GOT3 (cell line): ENCODE results near the gene VRK3.
"Not testable (repeated sequence)": the region's sequence is repeated elsewhere in the genome, so short reads cannot be mapped to it uniquely, and the experiment has no call there.

Experiments used
- DNase-seq: peaks from one replicate; lab custom pipeline; 2025; ENCODE audit warnings: mixed read lengths; lab: John Stamatoyannopoulos, UW

The VRK3 gene

GRCh38 chr19:49954933-49955332, 70.2 kb downstream of the VRK3 start:
- DNase-seq, result no peak

GRCh38 chr19:49954092-49954829, 70.9 kb downstream of the VRK3 start:
- DNase-seq, result no peak

- DNase-seq, result no peak
These were observed 71.8 kb downstream of the VRK3 start for GRCh38 chr19:49953416-49953815.

- no peak for DNase-seq
These were observed 72.3 kb downstream of the VRK3 start for GRCh38 chr19:49952906-49953305.

- DNase-seq, result no peak
These were observed 72.7 kb downstream of the VRK3 start for GRCh38 chr19:49952479-49952836.

- DNase-seq, result no peak
These were observed 73.2 kb downstream of the VRK3 start for GRCh38 chr19:49951806-49952478.

GRCh38 chr19:49950956-49951526, 74.1 kb downstream of the VRK3 start:
- no peak for DNase-seq

GRCh38 chr19:49950590-49950948, 74.6 kb downstream of the VRK3 start:
- DNase-seq, result no peak

- no peak for DNase-seq
These were observed 75.2 kb downstream of the VRK3 start for GRCh38 chr19:49949742-49950589.

GRCh38 chr19:49946415-49946814, 78.8 kb downstream of the VRK3 start:
- no peak for DNase-seq

GRCh38 chr19:49944567-49944966, 80.6 kb downstream of the VRK3 start:
- not testable (repeated sequence) for DNase-seq

- no peak for DNase-seq
These were observed 84.7 kb downstream of the VRK3 start for GRCh38 chr19:49940482-49940791.

- DNase-seq, result no peak
These were observed 85.3 kb downstream of the VRK3 start for GRCh38 chr19:49939721-49940481.

- no peak for DNase-seq
These were observed 86.5 kb downstream of the VRK3 start for GRCh38 chr19:49938662-49939061.

GRCh38 chr19:49937750-49938381, 87.3 kb downstream of the VRK3 start:
- DNase-seq, result peak; percentile 42

GRCh38 chr19:49936549-49936948, 88.6 kb downstream of the VRK3 start:
- DNase-seq, result no peak

GRCh38 chr19:49933643-49934042, 91.5 kb downstream of the VRK3 start:
- DNase-seq, result no peak

GRCh38 chr19:49932731-49933131, 92.4 kb downstream of the VRK3 start:
- no peak for DNase-seq

- DNase-seq, result no peak
These were observed 93.1 kb downstream of the VRK3 start for GRCh38 chr19:49932041-49932451.

- no peak for DNase-seq
These were observed 93.7 kb downstream of the VRK3 start for GRCh38 chr19:49931293-49932040.
